ENCODE results near the gene ILDR1. TPM values are rescaled to one million over a fixed set of nuclear protein-coding genes. Genes with fewer than 3 reads are reported as not detected.

The ILDR1 gene
- total and polyA plus RNA-seq, 10 of the 15 experiments (the other 5 are each of a cell fraction or from before 2014, with no cell fraction given) = 1.3 to 12.0 (median 7.0) TPM

DNA sequence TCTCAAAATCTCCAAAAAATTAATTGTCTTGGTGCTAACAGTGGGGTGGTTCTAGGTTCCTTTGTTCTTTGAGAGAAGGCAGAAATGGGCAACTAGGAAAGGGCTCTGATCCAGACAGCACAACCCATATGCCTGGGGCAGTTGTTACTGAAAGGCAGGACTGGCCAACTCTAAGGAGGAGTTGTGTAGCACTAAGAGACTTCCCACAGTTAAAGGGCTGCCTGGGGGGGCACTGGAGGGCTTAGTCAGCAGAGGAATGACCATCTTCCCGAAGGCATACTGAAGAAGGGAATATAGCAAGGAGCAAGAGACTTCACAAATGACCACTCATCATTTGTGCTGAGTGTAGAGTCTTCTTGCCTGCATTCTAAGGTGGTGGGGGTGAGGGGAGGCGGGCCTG, 15.8 kb downstream of the ILDR1 start:
- ATAC-seq (no peak), DNase-seq (ENCODE audit: low read depth, low spot score) (no peak), FAIRE-seq (no peak)
- Histone ChIP-seq H3K4me2 (ENCODE audit: control insufficient read depth, insufficient read depth) (no peak overlapping the region), H3K9me3 (replicated peaks; ENCODE audit: control insufficient read depth, insufficient read depth, low read length) (no peaks in the 10 kb centered on the region), H4K20me1 (ENCODE audit: control insufficient read depth, insufficient read depth) (no peaks in the 10 kb centered on the region), H3K27ac (ENCODE audit: control insufficient read depth, insufficient read depth) (peak overlapping the region; percentile 80), H3K4me1 (ENCODE audit: control insufficient read depth, insufficient read depth, low read length) (peaks cover 62% of the 10 kb centered on the region), H3K9ac (ENCODE audit: control insufficient read depth, insufficient read depth, low read length) (peak overlapping the region; percentile 16; the same call in 1 of the 2 replicates), H2AFZ (ENCODE audit: control insufficient read depth, low read depth, low read length) (no peak overlapping the region), H3K36me3 (ENCODE audit: control insufficient read depth in 2 of 2, insufficient read depth in 2 of 2, low read length in 1 of 2) (peaks cover 0 to 7% of the 10 kb centered on the region in 2 experiments), H3K79me2 (ENCODE audit: control insufficient read depth, insufficient read depth, low read length) (peaks cover 31% of the 10 kb centered on the region), H3K27me3 (replicated peaks in 1 of 2; ENCODE audit: control insufficient read depth in 2 of 2, insufficient read depth in 2 of 2, low read length in 1 of 2) (no peaks in the 10 kb centered on the region), H3K4me3 (no peak overlapping the region)
- in situ Hi-C loops (cut with MboI) = no loop called here
- SMC1A ChIA-PET (ENCODE audit: uncharacterized antibody, unreplicated experiment) = interaction anchor here (1.1 to 28.1 kb wide), 7 partner anchors 6 to 249 kb away, joined by 3 to 882 read pairs (median 50); partner anchors contain the start of genes CD86 and ILDR1
- RAD21 ChIA-PET (ENCODE audit: unreplicated experiment) = interaction anchor here (0.9 to 12.6 kb wide), 8 partner anchors 11 to 95 kb away, joined by 3 to 137 read pairs (median 22); partner anchors contain the start of gene ILDR1
- intact Hi-C loops (cut with micrococcal nuclease; ENCODE audit: unreplicated experiment) = no loop called here
- WGBS (ENCODE audit: insufficient coverage, insufficient replicate concordance, low lambda C conversion rate, missing lambda C conversion rate) = 100% methylated on average over 2 of the region's 2 CpGs
- BruUV-seq (replicated peaks) = no TSS peak
- POLR2A ChIA-PET = interaction anchor here (1.2 to 9.1 kb wide), 4 partner anchors 11 to 70 kb away, joined by 3 to 120 read pairs (median 14); partner anchors contain the start of gene ILDR1
- CTCF ChIA-PET = interaction anchor here (0.7 to 4.6 kb wide), 5 partner anchors 10 to 256 kb away, joined by 3 to 28 read pairs (median 7); no protein-coding TSS in a partner anchor
- TF ChIP-seq SPI1 (IDR thresholded peaks at IDR 0.05; ENCODE audit: borderline replicate concordance, insufficient read depth, low read depth, low read length) (no peak), ZZZ3 (IDR thresholded peaks at IDR 0.05; ENCODE audit: control insufficient read depth, insufficient read length, low read depth) (no peak), CHD1 (IDR thresholded peaks at IDR 0.05; ENCODE audit: low read depth, low read length) (no peak), IKZF2 (IDR thresholded peaks at IDR 0.05) (no peak), DPF2 (IDR thresholded peaks at IDR 0.05) (no peak), JUNB (IDR thresholded peaks at IDR 0.05) (no peak), TARDBP (IDR thresholded peaks at IDR 0.05; ENCODE audit: borderline replicate concordance) (no peak), CHD2 (IDR thresholded peaks at IDR 0.05; ENCODE audit: borderline replicate concordance, low read depth, low read length) (no peak), LARP7 (IDR thresholded peaks at IDR 0.05) (no peak), NFIC (IDR thresholded peaks at IDR 0.05; ENCODE audit: low read depth, low read length) (no peak)
- TF ChIP-seq, protein P1, sequence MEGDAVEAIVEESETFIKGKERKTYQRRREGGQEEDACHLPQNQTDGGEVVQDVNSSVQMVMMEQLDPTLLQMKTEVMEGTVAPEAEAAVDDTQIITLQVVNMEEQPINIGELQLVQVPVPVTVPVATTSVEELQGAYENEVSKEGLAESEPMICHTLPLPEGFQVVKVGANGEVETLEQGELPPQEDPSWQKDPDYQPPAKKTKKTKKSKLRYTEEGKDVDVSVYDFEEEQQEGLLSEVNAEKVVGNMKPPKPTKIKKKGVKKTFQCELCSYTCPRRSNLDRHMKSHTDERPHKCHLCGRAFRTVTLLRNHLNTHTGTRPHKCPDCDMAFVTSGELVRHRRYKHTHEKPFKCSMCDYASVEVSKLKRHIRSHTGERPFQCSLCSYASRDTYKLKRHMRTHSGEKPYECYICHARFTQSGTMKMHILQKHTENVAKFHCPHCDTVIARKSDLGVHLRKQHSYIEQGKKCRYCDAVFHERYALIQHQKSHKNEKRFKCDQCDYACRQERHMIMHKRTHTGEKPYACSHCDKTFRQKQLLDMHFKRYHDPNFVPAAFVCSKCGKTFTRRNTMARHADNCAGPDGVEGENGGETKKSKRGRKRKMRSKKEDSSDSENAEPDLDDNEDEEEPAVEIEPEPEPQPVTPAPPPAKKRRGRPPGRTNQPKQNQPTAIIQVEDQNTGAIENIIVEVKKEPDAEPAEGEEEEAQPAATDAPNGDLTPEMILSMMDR (IDR thresholded peaks at IDR 0.05 in 2 of 3, conservative IDR thresholded peaks at IDR 0.05 in 1 of 3; ENCODE audit: control insufficient read depth in 2 of 3, extremely low read depth in 1 of 3, insufficient read depth in 1 of 3, low read depth in 3 of 3, low read length in 3 of 3) = no peak
- TF ChIP-seq, protein P2, sequence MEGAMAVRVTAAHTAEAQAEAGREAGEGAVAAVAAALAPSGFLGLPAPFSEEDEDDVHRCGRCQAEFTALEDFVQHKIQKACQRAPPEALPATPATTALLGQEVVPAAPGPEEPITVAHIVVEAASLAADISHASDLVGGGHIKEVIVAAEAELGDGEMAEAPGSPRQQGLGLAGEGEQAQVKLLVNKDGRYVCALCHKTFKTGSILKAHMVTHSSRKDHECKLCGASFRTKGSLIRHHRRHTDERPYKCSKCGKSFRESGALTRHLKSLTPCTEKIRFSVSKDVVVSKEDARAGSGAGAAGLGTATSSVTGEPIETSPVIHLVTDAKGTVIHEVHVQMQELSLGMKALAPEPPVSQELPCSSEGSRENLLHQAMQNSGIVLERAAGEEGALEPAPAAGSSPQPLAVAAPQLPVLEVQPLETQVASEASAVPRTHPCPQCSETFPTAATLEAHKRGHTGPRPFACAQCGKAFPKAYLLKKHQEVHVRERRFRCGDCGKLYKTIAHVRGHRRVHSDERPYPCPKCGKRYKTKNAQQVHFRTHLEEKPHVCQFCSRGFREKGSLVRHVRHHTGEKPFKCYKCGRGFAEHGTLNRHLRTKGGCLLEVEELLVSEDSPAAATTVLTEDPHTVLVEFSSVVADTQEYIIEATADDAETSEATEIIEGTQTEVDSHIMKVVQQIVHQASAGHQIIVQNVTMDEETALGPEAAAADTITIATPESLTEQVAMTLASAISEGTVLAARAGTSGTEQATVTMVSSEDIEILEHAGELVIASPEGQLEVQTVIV (IDR thresholded peaks at IDR 0.05; ENCODE audit: borderline replicate concordance, partially characterized antibody) = no peak
- TF ChIP-seq, protein P3, sequence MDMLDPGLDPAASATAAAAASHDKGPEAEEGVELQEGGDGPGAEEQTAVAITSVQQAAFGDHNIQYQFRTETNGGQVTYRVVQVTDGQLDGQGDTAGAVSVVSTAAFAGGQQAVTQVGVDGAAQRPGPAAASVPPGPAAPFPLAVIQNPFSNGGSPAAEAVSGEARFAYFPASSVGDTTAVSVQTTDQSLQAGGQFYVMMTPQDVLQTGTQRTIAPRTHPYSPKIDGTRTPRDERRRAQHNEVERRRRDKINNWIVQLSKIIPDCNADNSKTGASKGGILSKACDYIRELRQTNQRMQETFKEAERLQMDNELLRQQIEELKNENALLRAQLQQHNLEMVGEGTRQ (IDR thresholded peaks at IDR 0.05; ENCODE audit: borderline replicate concordance, low read depth, low read length) = no peak
